ENCODE measurements around the gene SPSB2. TPM values are rescaled to one million over a fixed set of nuclear protein-coding genes. Genes with fewer than 3 reads are reported as not detected.
"Not testable (repeated sequence)": the region's sequence is repeated elsewhere in the genome, so short reads cannot be mapped to it uniquely, and the experiment has no call there.

SPSB2 gene
- total RNA-seq, 1 experiment from 2014 or later, result 11.6 TPM

- POLR2A ChIA-PET; H3K27me3 ChIP-seq (ENCODE audit: control insufficient read depth, insufficient read depth, low read length); intact Hi-C loops (cut with micrococcal nuclease; ENCODE audit: unreplicated experiment); H3K4me1 ChIP-seq (ENCODE audit: control insufficient read depth, insufficient read depth, low read length); H3K36me3 ChIP-seq (ENCODE audit: control insufficient read depth, insufficient read depth, low read length); H3K4me3 ChIP-seq (ENCODE audit: low read depth in 2 of 2, low read length in 2 of 2); H3K9me3 ChIP-seq (ENCODE audit: control insufficient read depth, insufficient read depth, low read depth, low read length); ATAC-seq; BruUV-seq (replicated peaks); H3K27ac ChIP-seq (ENCODE audit: low read length); in situ Hi-C loops (cut with HindIII; ENCODE audit: low pct_unique_long_range_greater_than_20kb, low sequenced_read_pairs); DNase-seq (ENCODE audit: low read depth, low spot score): not testable (repeated sequence)
- CTCF ChIA-PET, result interaction anchor here (0.7 kb wide), 1 partner anchor 22 kb away, joined by 4 read pairs; no protein-coding TSS in a partner anchor
These were observed 19.6 kb upstream of the SPSB2 start for GRCh38 chr12:6892683-6893082.

- intact Hi-C loops (cut with micrococcal nuclease; ENCODE audit: unreplicated experiment) (no loop called here), in situ Hi-C loops (cut with HindIII; ENCODE audit: low pct_unique_long_range_greater_than_20kb, low sequenced_read_pairs) (no loop called here)
- no peak for DNase-seq (ENCODE audit: low read depth, low spot score)
- H3K9me3 ChIP-seq (ENCODE audit: control insufficient read depth, insufficient read depth, low read depth, low read length), result no peaks in the 10 kb centered on the region
- TF ChIP-seq SIN3A (IDR thresholded peaks at IDR 0.05; ENCODE audit: borderline replicate concordance, insufficient read depth, low read depth, low read length) (no peak), TCF7L2 (IDR thresholded peaks at IDR 0.05; ENCODE audit: low read depth, low read length) (no peak), REST (IDR thresholded peaks at IDR 0.05; ENCODE audit: insufficient read depth in 1 of 2, low read depth in 2 of 2, low read length in 1 of 2) (no peak), CTCF (IDR thresholded peaks at IDR 0.05) (no peak), POLR2AphosphoS5 (IDR thresholded peaks at IDR 0.05; ENCODE audit: low read depth, low read length) (no peak)
- ChIA-PET POLR2A (interaction anchor here (0.6 to 1.0 kb wide), 2 partner anchors 19 to 173 kb away, joined by 3 read pairs; no protein-coding TSS in a partner anchor), CTCF (interaction anchor here (0.8 to 1.0 kb wide), 2 partner anchors 18 to 22 kb away, joined by 4 read pairs; partner anchors contain the start of gene SPSB2)
- peak; percentile 10; the same call in 1 of the 2 replicates for ATAC-seq
- BruUV-seq (replicated peaks), result TSS peak; percentile 64
- no peaks in the 10 kb centered on the region for H3K27me3 ChIP-seq (ENCODE audit: control insufficient read depth, insufficient read depth, low read length)
- H3K36me3 ChIP-seq (ENCODE audit: control insufficient read depth, insufficient read depth, low read length), result no peaks in the 10 kb centered on the region
- H3K27ac ChIP-seq (ENCODE audit: low read length), result peak overlapping the region; percentile 84
- H3K4me3 ChIP-seq (ENCODE audit: low read depth in 2 of 2, low read length in 2 of 2), result peak overlapping the region; percentile 49 to 76
- H3K4me1 ChIP-seq (ENCODE audit: control insufficient read depth, insufficient read depth, low read length), result 0 out of 2 replicates have a peak, but pooled peaks cover 4% of the 10 kb centered on the region
These were observed 18.5 kb upstream of the SPSB2 start for GRCh38 chr12:6891646-6892001.

All from Panc1 (cell line).